NCI-H1930 (cell line): Measurements from ENCODE around the gene SLC39A3.
"Not testable (repeated sequence)": the region's sequence is repeated elsewhere in the genome, so short reads cannot be mapped to it uniquely, and the experiment has no call there.

Experiments used
- DNase-seq, 2 experiments: peaks; one replicate each; lab custom pipeline; 2025; lab: John Stamatoyannopoulos, UW

The SLC39A3 gene

GRCh38 chr19:2722541-2723344, 17.1 kb downstream of the SLC39A3 start:
- DNase-seq = no peak

- DNase-seq = no peak
These were observed 18.0 kb downstream of the SLC39A3 start for GRCh38 chr19:2721570-2722540.

GRCh38 chr19:2720777-2721569, 18.8 kb downstream of the SLC39A3 start, which contains the start of gene DIRAS1:
TSS of gene DIRAS1 (minus strand) at chr19:2721372. CDS start at chr19:2717806, 3,566 bp downstream.
- no peak for DNase-seq

GRCh38 chr19:2719920-2720776, 19.7 kb downstream of the SLC39A3 start:
- DNase-seq = no peak

- DNase-seq = no peak
These were observed 20.5 kb downstream of the SLC39A3 start for GRCh38 chr19:2719232-2719735.

GRCh38 chr19:2717638-2718541, 21.9 kb downstream of the SLC39A3 start:
- DNase-seq = no peak

GRCh38 chr19:2716722-2717637, 22.8 kb downstream of the SLC39A3 start:
- DNase-seq = no peak

- no peak for DNase-seq
These were observed 23.6 kb downstream of the SLC39A3 start for GRCh38 chr19:2716275-2716650.

GRCh38 chr19:2715470-2716274, 24.1 kb downstream of the SLC39A3 start:
- no peak for DNase-seq

- DNase-seq = no peak
These were observed 25.1 kb downstream of the SLC39A3 start for GRCh38 chr19:2714531-2715269.

- DNase-seq = not testable (repeated sequence)
These were observed 25.7 kb downstream of the SLC39A3 start for GRCh38 chr19:2714102-2714501.

GRCh38 chr19:2713170-2713569, 26.6 kb downstream of the SLC39A3 start:
- not testable (repeated sequence) for DNase-seq

- no peak for DNase-seq
These were observed 28.0 kb downstream of the SLC39A3 start for GRCh38 chr19:2711875-2712205.

- DNase-seq = no peak
These were observed 28.5 kb downstream of the SLC39A3 start for GRCh38 chr19:2711172-2711874.

- no peak for DNase-seq
These were observed 33.6 kb downstream of the SLC39A3 start for GRCh38 chr19:2706251-2706650.

- no peak for DNase-seq
These were observed 36.1 kb downstream of the SLC39A3 start for GRCh38 chr19:2703691-2704216.
